Right renal cortex interstitium (tissue), 3 donors: ENCODE measurements around the gene CMTM5. TPM values are rescaled to one million over a fixed set of nuclear protein-coding genes. Genes with fewer than 3 reads are reported as not detected.
"Not testable (repeated sequence)": the region's sequence is repeated elsewhere in the genome, so short reads cannot be mapped to it uniquely, and the experiment has no call there.

Experiments used
- DNase-seq, 3 donors: peaks; one replicate each; pipeline ENCODE4 v3.0.0-alpha.2; 2013; ENCODE audit warnings: low read depth in 3 of 3, low spot score in 2 of 3
- polyA plus RNA-seq, 3 donors: library from polyadenylated mRNA; unstranded; fragments of 120-200 nt; gene quantifications; one replicate each; pipeline ENCODE4 v1.2.1, GENCODE V29; 2013; ENCODE audit not compliant: insufficient read length in 3 of 3

The CMTM5 gene
- polyA plus RNA-seq, 3 donors = 2.2 to 3.9 (median 2.9) TPM

DNA sequence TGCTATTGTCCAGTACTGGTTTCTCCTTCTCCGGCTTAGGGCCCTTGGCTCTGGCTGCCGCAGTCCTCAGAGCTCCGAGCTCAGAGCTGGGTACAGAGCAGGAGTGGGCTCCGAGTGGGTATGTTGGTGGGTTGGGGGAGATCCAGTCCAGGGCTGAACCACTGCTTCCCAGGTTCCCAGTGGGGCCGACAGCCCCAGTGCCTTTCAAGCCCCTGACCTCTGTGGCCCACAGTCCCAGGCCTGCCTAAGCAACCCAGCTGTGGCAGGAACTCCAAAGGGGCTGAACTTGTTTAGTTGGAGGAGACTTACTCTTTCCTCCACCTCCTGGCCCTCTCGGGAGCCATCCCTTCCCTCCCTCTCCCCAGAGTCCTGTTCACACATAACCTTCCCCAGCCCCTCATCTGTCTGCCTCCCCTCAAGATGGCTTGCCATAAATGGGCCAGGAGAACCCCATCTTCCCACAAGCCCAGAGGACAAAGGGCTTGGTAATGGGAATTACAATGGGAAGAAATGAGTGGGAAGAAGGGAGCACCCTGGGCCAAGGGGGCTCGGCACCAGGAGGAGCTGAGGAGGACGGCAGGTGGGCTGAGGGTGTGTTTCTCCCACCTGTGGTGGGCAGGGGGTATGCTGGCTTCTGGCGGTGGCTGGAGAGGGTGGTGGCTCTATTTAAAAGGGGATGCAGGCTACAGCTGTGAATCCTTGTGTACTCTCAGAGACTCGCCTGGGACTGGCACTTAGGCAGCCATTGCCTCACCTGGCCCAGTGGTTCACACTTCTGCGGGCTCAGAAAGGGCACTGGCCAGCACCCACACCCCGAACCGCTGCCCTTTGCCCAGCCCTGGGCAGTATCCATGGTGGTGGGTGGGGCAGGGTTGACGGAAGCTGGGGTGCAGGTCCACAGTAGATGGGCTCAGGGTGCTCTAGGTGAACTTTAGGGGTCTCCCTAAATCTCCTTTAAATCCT is 35.0 kb downstream of the CMTM5 start:
- no peak for DNase-seq

DNA sequence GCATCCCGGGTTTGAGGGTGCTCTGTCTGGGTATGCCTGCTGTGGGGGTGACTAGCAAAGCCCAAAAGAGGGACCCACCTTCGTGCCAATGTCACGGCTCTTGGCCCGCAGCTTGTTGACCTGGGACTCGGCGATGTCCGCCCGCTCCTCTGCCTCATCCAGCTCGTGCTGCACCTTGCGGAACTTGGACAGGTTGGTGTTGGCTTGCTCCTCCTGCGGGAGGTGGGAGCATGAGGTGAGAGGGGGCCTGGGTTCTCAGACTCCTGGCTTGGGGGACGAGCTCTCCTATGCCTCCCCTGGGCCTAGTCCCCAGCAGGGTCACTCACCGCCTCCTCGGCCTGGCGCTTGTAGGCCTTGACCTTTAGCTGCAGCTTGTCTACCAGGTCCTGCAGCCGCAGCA is 36.8 kb downstream of the CMTM5 start:
- no peak for DNase-seq

DNA sequence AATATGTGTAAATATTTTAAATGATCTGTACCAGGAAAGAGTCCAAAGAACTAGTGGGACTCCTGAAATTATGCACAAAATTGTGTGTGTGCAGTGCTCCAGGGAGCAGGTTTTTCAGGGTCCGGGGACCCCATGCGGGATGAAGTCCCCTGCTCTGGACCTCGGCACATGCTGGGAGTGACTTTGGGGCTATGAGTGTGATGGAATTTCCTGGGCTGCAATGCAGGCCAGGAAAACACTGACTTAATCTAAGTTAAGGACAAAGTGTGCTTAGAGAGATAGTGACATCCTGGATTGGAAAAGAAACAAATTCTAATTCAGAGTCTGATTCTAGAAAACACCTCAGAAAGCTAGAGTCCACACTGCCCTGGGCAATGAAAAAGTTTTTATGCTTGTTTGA is 37.4 kb downstream of the CMTM5 start:
- no peak for DNase-seq

DNA sequence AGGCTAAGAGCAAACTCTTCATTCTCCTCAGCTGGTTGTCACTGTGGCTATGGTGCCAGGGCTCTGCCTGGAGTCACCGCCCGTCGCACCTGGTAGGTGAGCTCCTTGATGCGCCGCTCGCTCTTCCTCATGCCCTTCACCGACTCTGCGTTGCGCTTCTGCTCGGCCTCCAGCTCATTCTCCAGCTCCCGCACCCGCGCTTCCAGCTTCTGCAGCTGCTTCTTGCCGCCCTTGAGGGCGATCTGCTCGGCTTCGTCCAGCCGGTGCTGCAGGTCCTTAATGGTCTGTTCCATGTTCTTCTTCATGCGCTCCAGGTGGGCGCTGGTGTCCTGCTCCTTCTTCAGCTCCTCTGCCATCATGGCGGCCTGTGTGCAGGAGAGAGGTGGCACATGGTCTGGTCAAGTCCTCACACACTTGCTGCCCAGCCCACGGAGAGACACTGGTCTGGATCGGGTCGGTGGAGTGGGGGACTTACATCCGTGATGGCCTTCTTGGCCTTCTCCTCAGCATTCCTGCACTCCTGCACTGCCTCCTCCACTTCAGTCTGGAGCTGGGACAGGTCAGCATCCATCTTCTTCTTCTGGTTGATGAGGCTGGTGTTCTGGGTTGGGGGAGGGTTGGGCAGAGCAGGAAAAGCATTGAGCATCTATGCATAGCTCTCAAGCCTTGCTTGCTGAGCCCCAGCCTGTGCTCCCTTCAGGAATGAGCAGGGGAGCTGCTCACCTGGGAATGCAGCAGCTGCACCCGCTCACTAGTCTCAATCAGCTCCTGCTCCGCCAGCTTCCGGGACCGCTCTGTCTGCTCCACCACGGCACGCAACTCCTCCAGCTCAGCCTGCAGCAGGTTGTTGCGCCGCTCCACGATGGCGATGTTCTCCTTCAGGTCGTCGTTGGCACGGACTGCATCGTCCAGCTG is 38.3 kb downstream of the CMTM5 start:
- DNase-seq = no peak

DNA sequence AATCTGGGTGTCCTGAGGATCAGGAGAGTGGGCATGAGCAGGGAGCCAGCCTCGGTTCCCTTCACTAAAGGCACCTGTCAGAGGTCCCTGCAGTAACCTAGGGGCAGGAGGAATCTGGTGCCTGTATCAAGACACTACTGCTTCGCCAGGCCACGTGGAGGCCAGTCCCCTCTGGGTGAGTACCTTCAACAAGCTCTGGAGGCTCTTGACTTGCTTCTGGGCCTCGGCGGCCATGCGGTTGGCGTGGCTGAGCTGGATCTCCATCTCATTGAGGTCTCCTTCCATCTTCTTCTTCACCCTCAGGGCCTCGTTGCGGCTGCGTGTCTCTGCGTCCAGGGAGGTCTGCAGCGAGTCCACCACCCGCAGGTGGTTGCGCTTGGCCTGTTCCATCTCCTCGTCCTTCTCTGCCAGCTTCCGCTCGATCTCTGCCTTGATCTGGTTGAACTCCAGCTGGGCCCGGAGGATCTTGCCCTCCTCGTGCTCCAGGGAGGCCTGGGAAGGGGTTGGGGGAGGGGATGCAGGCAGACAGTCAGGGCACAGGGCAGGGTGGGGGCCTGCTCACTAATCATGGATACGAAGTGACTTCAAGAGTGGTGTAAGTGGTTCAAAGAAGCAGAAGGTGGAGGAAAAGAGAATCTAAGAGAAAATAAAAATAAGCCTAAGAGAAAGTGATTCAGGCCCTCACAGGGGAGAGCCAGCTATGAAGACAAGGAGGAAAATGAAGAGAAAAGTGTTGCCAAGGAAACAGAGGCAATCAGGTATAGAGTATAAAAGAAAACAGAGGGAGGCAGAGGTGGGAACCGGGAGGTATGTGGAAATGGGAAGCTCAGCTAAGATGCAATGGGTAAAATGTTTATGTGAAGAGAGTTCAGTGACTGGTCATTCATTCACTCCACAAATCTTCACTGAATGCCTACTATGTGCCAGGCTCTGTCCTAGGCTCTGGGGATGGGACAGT is 39.3 kb downstream of the CMTM5 start:
- DNase-seq = no peak

DNA sequence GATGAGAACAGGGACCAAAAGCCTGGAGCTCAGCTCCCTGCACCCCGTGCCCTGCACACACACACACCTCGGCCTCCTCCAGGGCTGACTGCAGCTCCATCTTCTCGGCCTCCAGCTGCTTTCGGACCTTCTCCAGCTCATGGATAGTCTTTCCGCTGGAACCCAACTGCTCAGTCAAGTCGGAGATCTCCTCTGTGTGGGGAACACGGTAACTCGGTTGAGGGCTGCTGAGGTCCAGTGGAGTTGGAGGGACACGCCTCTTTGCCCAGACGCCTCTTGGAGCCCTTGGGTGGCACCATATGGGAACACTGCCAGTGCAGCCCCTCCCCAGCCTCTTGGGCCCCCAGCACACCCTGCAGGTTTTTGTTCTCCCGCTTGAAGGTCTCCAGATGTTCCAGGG is 40.0 kb downstream of the CMTM5 start:
- DNase-seq = no peak

DNA sequence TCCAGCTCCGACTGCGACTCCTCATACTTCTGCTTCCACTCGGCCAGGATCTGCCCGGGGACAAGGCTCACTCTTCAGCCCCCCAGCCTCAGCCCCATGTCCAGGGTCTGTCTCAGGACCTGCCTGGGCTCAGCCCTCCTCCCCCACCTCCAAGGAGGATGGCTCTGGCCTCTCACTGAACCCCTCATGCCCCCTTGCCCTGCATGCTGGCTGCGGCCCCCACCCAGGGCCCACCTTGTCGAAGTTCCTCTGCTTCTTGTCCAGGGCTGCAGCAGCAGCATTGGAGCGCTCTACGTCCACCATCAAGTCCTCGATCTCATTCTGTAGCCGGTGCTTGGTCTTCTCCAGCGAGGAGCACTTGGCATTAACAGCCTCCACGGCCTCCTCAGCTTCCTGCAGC is 40.4 kb downstream of the CMTM5 start:
- not testable (repeated sequence) for DNase-seq

DNA sequence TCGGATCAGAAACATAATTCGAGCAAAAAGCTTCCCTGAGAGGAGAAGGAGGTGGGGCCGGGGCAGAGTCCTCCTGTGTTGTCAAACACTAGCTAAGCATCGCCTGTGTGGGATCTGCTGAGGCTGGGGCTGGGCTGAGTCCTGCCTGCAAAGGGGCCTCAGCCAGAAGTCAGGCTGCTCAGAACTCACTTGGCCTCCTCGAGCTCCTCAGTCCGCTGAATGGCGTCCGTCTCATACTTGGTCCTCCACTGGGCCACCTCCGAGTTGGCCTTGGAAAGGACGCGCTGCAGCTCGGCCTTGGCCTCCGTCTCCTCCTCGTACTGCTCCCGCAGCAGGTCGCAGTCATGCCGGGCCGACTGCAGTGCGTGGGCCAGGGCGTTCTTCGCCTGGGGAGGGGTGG is 41.2 kb downstream of the CMTM5 start:
- no peak for DNase-seq

DNA sequence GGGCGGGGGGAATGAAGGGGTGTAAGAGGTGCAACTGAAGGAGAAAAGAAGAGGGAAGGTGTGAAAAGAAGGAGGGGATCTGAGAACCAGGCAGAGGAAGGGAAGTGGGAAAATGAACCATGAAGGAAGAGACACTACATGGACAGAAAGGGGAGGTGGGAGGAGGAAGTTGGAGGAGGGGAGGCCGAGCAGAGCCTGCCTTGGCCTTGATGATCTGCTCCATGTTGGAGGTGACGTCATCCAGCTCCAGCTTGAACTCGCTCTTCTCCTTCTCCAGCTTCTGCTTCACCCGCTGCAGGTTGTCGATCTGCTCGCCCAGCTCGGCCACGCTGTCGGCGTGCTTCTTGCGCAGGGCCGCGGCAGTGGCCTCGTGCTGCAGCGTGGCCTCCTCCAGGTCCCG is 42.8 kb downstream of the CMTM5 start:
- not testable (repeated sequence) for DNase-seq

DNA sequence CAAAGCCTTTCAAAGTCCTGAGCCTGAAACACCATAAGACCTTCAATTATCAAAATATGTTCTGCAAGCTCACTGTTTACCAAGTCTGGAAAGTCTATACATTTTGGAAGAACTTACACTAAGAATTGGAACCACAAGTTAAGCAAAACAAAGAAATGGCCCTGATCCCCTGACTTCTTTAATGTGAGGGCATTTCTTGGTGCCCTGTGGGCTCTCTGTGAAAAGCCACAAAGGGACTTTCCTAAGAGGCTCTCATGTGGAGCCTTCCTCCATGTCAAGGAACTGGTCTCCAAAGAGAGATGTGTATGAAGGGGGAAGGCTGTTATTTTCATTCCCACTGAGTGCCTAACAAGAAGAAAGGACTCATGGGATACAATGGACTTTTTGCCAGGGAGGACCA is 44.7 kb downstream of the CMTM5 start:
- no peak for DNase-seq

DNA sequence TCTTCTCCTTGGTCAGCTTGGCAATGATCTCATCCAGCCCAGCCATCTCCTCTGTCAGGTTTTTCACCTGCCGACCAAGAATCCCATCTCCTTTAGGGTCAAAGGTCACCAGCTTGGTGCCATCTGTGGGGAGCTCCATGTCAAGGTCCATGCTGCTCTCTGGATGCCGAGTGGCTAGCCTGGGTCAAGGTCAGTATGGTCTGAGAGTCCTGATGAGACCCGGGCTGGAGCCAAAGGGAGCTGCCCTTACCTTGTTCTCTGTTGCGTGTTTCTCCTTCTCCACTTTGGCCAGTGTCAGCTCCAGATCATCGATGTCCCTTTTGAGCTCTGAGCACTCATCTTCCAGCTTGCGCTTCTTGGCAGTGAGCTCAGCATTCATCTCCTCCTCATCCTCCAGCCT is 46.8 kb downstream of the CMTM5 start:
- no peak for DNase-seq

DNA sequence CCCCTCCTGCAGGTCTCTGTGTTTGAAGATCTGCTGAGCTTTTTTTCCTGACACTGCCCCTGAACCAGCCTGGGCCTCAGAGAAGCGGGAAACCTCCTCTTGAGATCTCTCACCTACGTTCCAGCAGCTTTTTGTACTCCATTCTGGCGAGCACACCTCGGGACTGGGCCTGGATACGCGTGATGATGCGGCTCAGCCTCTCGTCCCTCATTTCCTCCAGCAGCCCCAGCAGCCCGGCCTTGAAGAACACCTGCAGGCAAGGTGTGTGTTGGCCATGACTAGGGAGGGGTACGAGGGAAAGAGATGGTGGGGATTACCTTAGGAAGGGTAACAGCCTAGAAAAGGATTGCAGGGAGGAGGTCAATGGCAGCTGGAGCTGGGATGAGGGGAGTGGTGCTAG is 48.3 kb downstream of the CMTM5 start:
- DNase-seq = no peak

DNA sequence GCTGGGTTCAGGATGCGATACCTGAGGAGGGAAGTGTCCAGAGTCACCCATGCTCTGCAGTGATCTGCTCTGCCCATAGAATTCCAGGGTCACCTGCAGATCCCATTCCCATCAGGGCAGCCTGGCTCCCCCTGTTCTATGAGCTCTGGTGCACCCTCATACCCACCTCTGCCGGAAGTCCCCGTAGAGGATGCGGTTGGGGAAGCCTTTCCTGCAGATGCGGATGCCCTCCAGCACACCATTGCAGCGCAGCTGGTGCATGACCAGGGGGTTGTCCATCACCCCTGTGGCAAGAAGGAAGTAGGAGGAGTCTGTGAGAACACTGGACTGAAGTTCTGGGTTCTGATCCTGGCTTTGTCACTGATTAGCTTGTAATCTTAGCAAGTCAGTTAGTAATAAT is 49.0 kb downstream of the CMTM5 start:
- not testable (repeated sequence) for DNase-seq

DNA sequence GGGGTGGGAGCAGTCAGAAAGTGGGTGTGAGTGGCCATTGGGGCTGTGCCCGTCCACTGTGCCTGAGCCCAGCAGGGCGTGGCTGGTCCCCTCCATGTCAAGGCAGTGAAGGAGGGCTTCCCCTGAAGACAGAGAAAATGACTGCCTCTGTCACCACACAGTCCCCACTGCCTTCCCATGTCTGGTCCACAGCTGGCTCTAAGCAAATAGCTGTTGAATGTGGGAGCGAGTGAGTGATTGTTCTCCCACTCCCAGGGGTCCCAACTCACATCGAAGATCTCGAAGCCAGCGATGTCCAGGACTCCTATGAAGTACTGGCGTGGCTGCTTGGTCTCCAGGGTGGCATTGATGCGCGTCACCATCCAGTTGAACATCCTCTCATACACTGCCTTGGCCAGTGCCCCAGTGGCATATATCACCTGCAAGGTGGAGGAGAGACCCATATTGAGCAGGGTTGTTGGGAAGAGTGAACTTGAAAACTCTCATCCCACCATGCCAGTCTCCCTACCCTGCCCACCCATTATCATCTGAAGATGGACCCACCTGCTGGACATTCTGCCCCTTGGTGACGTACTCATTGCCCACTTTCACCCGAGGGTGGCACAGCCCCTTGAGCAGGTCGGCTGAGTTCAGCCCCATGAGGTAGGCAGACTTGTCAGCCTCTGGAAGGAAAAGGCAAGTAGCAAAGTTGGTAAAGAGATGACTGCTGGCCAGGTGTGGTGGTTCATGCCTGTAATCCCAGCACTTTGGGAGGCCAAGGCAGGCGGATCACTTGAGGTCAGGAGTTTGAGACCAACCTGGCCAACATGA is 52.0 kb downstream of the CMTM5 start:
- DNase-seq = no peak

Other genes with a start within 250 kb of the CMTM5 start
- gene SLC7A8, start 193.4 kb upstream of the CMTM5 start, polyA plus RNA-seq = 10 to 100 TPM; 83.4 to 94.0 (median 86.9) TPM
- 1 to 10 TPM; 1.4 to 1.6 (median 1.4) TPM for gene RNF212B, start 139.1 kb upstream of the CMTM5 start, polyA plus RNA-seq
- 10 to 100 TPM; 26.5 to 28.1 (median 26.9) TPM for gene HOMEZ, start 90.9 kb upstream of the CMTM5 start, polyA plus RNA-seq
- gene PPP1R3E, start 74.2 kb upstream of the CMTM5 start, polyA plus RNA-seq = 10 to 100 TPM; 19.1 to 23.4 (median 19.3) TPM
- 10 to 100 TPM; 38.8 to 41.7 (median 39.1) TPM for gene BCL2L2, start 70.2 kb upstream of the CMTM5 start, polyA plus RNA-seq
- 100 to 1,000 TPM; 235 to 262 (median 252) TPM for gene PABPN1, start 55.6 kb upstream of the CMTM5 start, polyA plus RNA-seq
- 10 to 100 TPM; 50.0 to 51.5 (median 50.4) TPM for gene SLC22A17, start 24.2 kb upstream of the CMTM5 start, polyA plus RNA-seq
- gene EFS, start 11.9 kb upstream of the CMTM5 start, polyA plus RNA-seq = 10 to 100 TPM; 28.1 to 29.7 (median 29.5) TPM
- gene IL25, start 4.2 kb upstream of the CMTM5 start, polyA plus RNA-seq = not detected
- under 1 TPM; 0.18 to 0.21 (median 0.19) TPM for gene MYH6, start 31.2 kb downstream of the CMTM5 start, polyA plus RNA-seq
- gene MYH7, start 58.6 kb downstream of the CMTM5 start, polyA plus RNA-seq = 1 to 10 TPM in 2 of 3 donors, under 1 TPM in 1; 0.25 to 6.7 (median 2.1) TPM
- 10 to 100 TPM; 71.4 to 81.2 (median 76.7) TPM for gene NGDN, start 92.7 kb downstream of the CMTM5 start, polyA plus RNA-seq
- gene ZFHX2, start 174.7 kb downstream of the CMTM5 start, polyA plus RNA-seq = 1 to 10 TPM; 6.7 to 7.3 (median 7.2) TPM
- gene THTPA, start 179.2 kb downstream of the CMTM5 start, polyA plus RNA-seq = 10 to 100 TPM; 14.2 to 18.5 (median 17.4) TPM
- 10 to 100 TPM; 57.6 to 67.8 (median 60.9) TPM for gene AP1G2, start 190.7 kb downstream of the CMTM5 start, polyA plus RNA-seq
- 10 to 100 TPM in 1 of 3 donors, 1 to 10 TPM in 2; 8.5 to 10.3 (median 9.1) TPM for gene JPH4, start 201.7 kb downstream of the CMTM5 start, polyA plus RNA-seq